Stimulated activated CD4-positive, alpha-beta T cell treated with anti-CD3 and anti-CD28 coated beads, Interleukin-12 subunit alpha, Interleukin-12 subunit beta, amount 100 ng/mL, for 48 hours (primary cell): ENCODE measurements around the gene WDR43.

Experiments
- DNase-seq, 3 donors: peaks; one replicate each; pipeline ENCODE4 v3.0.0-alpha.2; 2020; ENCODE audit warnings: low read depth in 2 of 3, low spot score in 1 of 3

The WDR43 gene

GRCh38 chr2:28991021-28991420 is 96.6 kb downstream of the WDR43 start:
- no peak for DNase-seq

- no peak for DNase-seq
Observed at GRCh38 chr2:28991460-28991859, 97.0 kb downstream of the WDR43 start.

GRCh38 chr2:28993206-28993960 is 98.9 kb downstream of the WDR43 start:
- no peak for DNase-seq

GRCh38 chr2:28994074-28994473 is 99.6 kb downstream of the WDR43 start:
- no peak for DNase-seq

GRCh38 chr2:28994679-28995078 is 100.2 kb downstream of the WDR43 start:
- DNase-seq = no peak

- DNase-seq = no peak
Observed at GRCh38 chr2:28995765-28996750, 101.6 kb downstream of the WDR43 start.

- DNase-seq = no peak
Observed at GRCh38 chr2:28997237-28997846, 102.9 kb downstream of the WDR43 start.
